DND-41 (cell line): ENCODE measurements around the gene TOR1B.

Experiments used
- ATAC-seq: fragments of 200-7000 bp; cut with Tn5 transposase; 3 replicates; pipeline ENCODE4 v1.9.1; 2021; ENCODE audit warnings: low read depth; ENCODE audit not compliant: insufficient read depth
- DNase-seq: peaks from one replicate; pipeline ENCODE4 v3.0.0-alpha.2; 2020
- H2AFZ ChIP-seq: 2 replicates; pipeline ENCODE4 v1.6.0; 2012; ENCODE audit warnings: low read depth, low read length
- H3K27ac ChIP-seq: 2 replicates; pipeline ENCODE4 v1.5.1; 2012; ENCODE audit warnings: low read length, inconsistent platforms
- H3K27me3 ChIP-seq: fragments of 200-600 bp; sonication (generic); 2 replicates; pipeline ENCODE4 v1.6.0; 2012; ENCODE audit warnings: low read length, mild to moderate bottlenecking, inconsistent platforms; ENCODE audit not compliant: insufficient read depth, poor library complexity
- H3K36me3 ChIP-seq: 2 replicates; pipeline ENCODE4 v1.5.1; 2012; ENCODE audit warnings: low read length, inconsistent platforms; ENCODE audit not compliant: insufficient read depth
- H3K4me1 ChIP-seq: 2 replicates; pipeline ENCODE4 v1.5.1; 2012; ENCODE audit warnings: mild to moderate bottlenecking, low read length; ENCODE audit not compliant: insufficient read depth
- H3K4me2 ChIP-seq: 2 replicates; pipeline ENCODE4 v1.6.0; 2012; ENCODE audit warnings: mild to moderate bottlenecking, moderate library complexity, low read length, inconsistent platforms; ENCODE audit not compliant: insufficient read depth
- H3K4me3 ChIP-seq, 2 experiments: fragments of 200-600 bp in 1 of 2; shearing (Covaris generic) in 1 of 2; 2 replicates each; pipeline ENCODE4 v1.5.1; 2012 to 2016; ENCODE audit warnings: inconsistent platforms in 2 of 2, low read length in 2 of 2, mild to moderate bottlenecking in 2 of 2, low read depth in 1 of 2, moderate library complexity in 1 of 2
- H3K79me2 ChIP-seq: 2 replicates; pipeline ENCODE4 v1.6.0; 2012; ENCODE audit warnings: low read length, inconsistent platforms; ENCODE audit not compliant: insufficient read depth
- H3K9ac ChIP-seq: 2 replicates; pipeline ENCODE4 v1.6.0; 2012; ENCODE audit warnings: low read depth, mild to moderate bottlenecking, inconsistent platforms, low read length, moderate library complexity
- H3K9me3 ChIP-seq: 2 replicates; pipeline ENCODE4 v1.5.1; 2012; ENCODE audit warnings: low read length, moderate library complexity, mild to moderate bottlenecking, inconsistent platforms; ENCODE audit not compliant: insufficient read depth, severe bottlenecking
- H4K20me1 ChIP-seq: 2 replicates; pipeline ENCODE4 v1.6.0; 2012; ENCODE audit warnings: low read length; ENCODE audit not compliant: insufficient read depth
- CTCF ChIP-seq: IDR thresholded peaks from 2 replicates; pipeline ENCODE4 v1.5.1; 2012; ENCODE audit warnings: borderline replicate concordance, low read length, moderate library complexity, mild to moderate bottlenecking; ENCODE audit not compliant: poor library complexity, severe bottlenecking; ENCODE audit errors: extremely low read depth
- EZH2 ChIP-seq: IDR thresholded peaks from 3 replicates; pipeline ENCODE4 v1.6.1; 2012; ENCODE audit warnings: borderline replicate concordance, low read depth, mild to moderate bottlenecking, moderate library complexity, low read length, inconsistent platforms; ENCODE audit not compliant: severe bottlenecking

Gene TOR1B

GRCh38 chr9:129840034-129840433 is 37.0 kb downstream of the TOR1B start:
- ATAC-seq (no peak), DNase-seq (no peak)
- Histone ChIP-seq H3K4me3 (no peak overlapping the region), H3K36me3 (peaks cover 17% of the 10 kb centered on the region), H3K4me1 (peaks cover 19% of the 10 kb centered on the region), H3K27ac (no peak overlapping the region), H4K20me1 (peaks cover 2% of the 10 kb centered on the region; the same call in 1 of the 2 replicates), H3K27me3 (no peaks in the 10 kb centered on the region), H3K4me2 (no peak overlapping the region), H3K9ac (no peak overlapping the region), H3K9me3 (no peaks in the 10 kb centered on the region), H2AFZ (no peak overlapping the region), H3K79me2 (peaks cover 57% of the 10 kb centered on the region)
- no peak for TF ChIP-seq CTCF
- TF ChIP-seq EZH2: no peak

- Histone ChIP-seq H3K4me3 (no peak overlapping the region), H3K4me1 (peaks cover 16% of the 10 kb centered on the region), H3K4me2 (no peak overlapping the region), H3K27ac (no peak overlapping the region), H3K36me3 (peaks cover 17% of the 10 kb centered on the region), H3K79me2 (peaks cover 50% of the 10 kb centered on the region), H2AFZ (no peak overlapping the region), H3K27me3 (no peaks in the 10 kb centered on the region), H3K9me3 (no peaks in the 10 kb centered on the region), H3K9ac (no peak overlapping the region), H4K20me1 (peaks cover 2% of the 10 kb centered on the region; the same call in 1 of the 2 replicates)
- no peak for TF ChIP-seq CTCF
- no peak for TF ChIP-seq EZH2
- DNase-seq (no peak), ATAC-seq (no peak)
These were observed 38.1 kb downstream of the TOR1B start for GRCh38 chr9:129841071-129841470.

DNA sequence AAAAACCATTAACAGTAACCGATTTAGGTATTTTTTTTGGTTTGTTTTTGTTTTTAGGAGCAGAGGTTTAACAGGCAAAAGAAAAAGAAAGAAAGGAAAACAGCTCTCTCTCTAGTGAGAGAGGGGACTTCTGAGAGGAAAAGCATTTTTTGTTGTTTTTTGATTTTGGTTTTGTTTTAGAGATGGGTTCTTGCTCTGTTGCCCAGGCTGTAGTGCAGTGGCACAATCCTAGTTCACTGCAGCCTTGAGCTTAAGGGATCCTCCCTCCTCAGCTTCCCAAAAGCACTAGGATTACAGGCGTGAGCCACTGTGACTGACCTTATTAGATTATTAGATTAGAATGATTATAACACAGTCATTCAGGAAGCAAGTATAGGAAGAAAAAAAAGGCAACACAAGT is 42.4 kb downstream of the TOR1B start:
- H3K4me3 ChIP-seq: no peak overlapping the region
- no peak overlapping the region for H3K9ac ChIP-seq
- H3K27ac ChIP-seq: no peak overlapping the region

More for the DNA sequence above, 42.4 kb downstream of the TOR1B start:
- Histone ChIP-seq H3K79me2 (peaks cover 27% of the 10 kb centered on the region; the same call in 1 of the 2 replicates), H3K4me1 (no peaks in the 10 kb centered on the region), H3K4me2 (no peak overlapping the region), H4K20me1 (no peaks in the 10 kb centered on the region), H3K27me3 (no peaks in the 10 kb centered on the region), H3K36me3 (peaks cover 12% of the 10 kb centered on the region), H2AFZ (no peak overlapping the region), H3K9me3 (no peaks in the 10 kb centered on the region)
- ATAC-seq: no peak; the same call in 2 of the 3 replicates
- no peak for DNase-seq
- TF ChIP-seq EZH2: no peak
- no peak for TF ChIP-seq CTCF
